HepG2 (cell line): ENCODE results near the gene CLDN24. TPM values are rescaled to one million over a fixed set of nuclear protein-coding genes. Genes with fewer than 3 reads are reported as not detected.
A peak's percentile ranks its signal among the peaks of the same experiment; 100 is the strongest.

ENCODE experiments used
- ATAC-seq: fragments of 200-7000 bp; cut with Tn5 transposase; 3 replicates; pipeline ENCODE4 v1.9.1; 2020; ENCODE audit warnings: mild to moderate bottlenecking, moderate library complexity
- Bru-seq: library from RNA; stranded (reverse); fragments of 400-500 nt; gene quantifications from one replicate; lab custom pipeline; 2021; lab: Mats Ljungman, UMichigan
- BruChase-seq, 2 experiments: library from RNA; stranded (reverse); fragments of 400-500 nt; gene quantifications; one replicate each; lab custom pipeline; 2021; lab: Mats Ljungman, UMichigan
- BruUV-seq: library from RNA; stranded (reverse); fragments of 400-500 nt; replicated peaks from 2 replicates; lab custom pipeline; 2021; lab: Mats Ljungman, UMichigan
- CTCF ChIA-PET: fragments of 300-600 bp; formaldehyde crosslinking; extraction: SDS; loops from one replicate; lab custom pipeline; 2021; ENCODE audit warnings: low total read pairs, inconsistent platforms, low intra/inter-chr PET ratio; lab: Yijun Ruan, JAX
- POLR2A ChIA-PET: fragments of 350-600 bp; sonication (Branson Sonifier 250); formaldehyde crosslinking; loops from one replicate; lab custom pipeline; 2020; ENCODE audit warnings: antibody characterized with exemption, inconsistent platforms; lab: Yijun Ruan, JAX
- DNase-seq: peaks from one replicate; pipeline ENCODE4 v3.0.0-alpha.2; 2015; ENCODE audit warnings: low spot score
- FAIRE-seq: peaks from 3 replicates; lab custom pipeline; 2011; peaks lifted over from hg19 to GRCh38; lab: Jason Lieb, UNC
- H2AFZ ChIP-seq: one replicate; pipeline ENCODE4 v1.6.1; 2011; ENCODE audit warnings: low read length, inconsistent platforms
- H3K27ac ChIP-seq: fragments of 300-600 bp; 3 replicates; pipeline ENCODE4 v1.8.0; 2011; ENCODE audit warnings: mixed run types, mild to moderate bottlenecking, mixed read lengths, low read length, inconsistent platforms; ENCODE audit not compliant: insufficient read depth; ENCODE audit errors: extremely low read length
- H3K27me3 ChIP-seq, 2 experiments: fragments of 200-600 bp in 1 of 2; 2 replicates in 1 of 2; 3 replicates in 1 of 2; pipeline versions ENCODE4 v1.6.0 to v1.8.0; 2011; ENCODE audit warnings: low read length in 2 of 2, mild to moderate bottlenecking in 2 of 2, moderate library complexity in 2 of 2, inconsistent platforms in 1 of 2; ENCODE audit not compliant: insufficient read depth in 2 of 2, control insufficient read depth in 1 of 2
- H3K36me3 ChIP-seq, 2 experiments: fragments of 200-600 bp in 1 of 2; replicated peaks in 1 of 2; 2 replicates in 1 of 2; 3 replicates in 1 of 2; pipeline versions ENCODE4 v1.5.1 to v1.8.0; 2011; ENCODE audit warnings: low read length in 2 of 2, inconsistent platforms in 1 of 2; ENCODE audit not compliant: insufficient read depth in 2 of 2, control insufficient read depth in 1 of 2
- H3K4me1 ChIP-seq: 2 replicates; pipeline ENCODE4 v1.5.1; 2012; ENCODE audit warnings: low read length, inconsistent platforms; ENCODE audit not compliant: insufficient read depth
- H3K4me2 ChIP-seq: 2 replicates; pipeline ENCODE4 v1.6.0; 2011; ENCODE audit warnings: low read depth, low read length, inconsistent platforms
- H3K4me3 ChIP-seq, 3 experiments: fragments of 200-600 bp in 1 of 3; sonication (generic), shearing (Covaris generic) in 1 of 3; replicated peaks in 1 of 3; 2 replicates each; pipeline ENCODE4 v1.5.1; 2011 to 2016; ENCODE audit warnings: low read length in 3 of 3, inconsistent platforms in 2 of 3, low read depth in 2 of 3, mild to moderate bottlenecking in 2 of 3, control low read depth in 1 of 3, mixed read lengths in 1 of 3; ENCODE audit not compliant: insufficient read depth in 1 of 3
- H3K79me2 ChIP-seq: one replicate; pipeline ENCODE4 v1.6.1; 2011; ENCODE audit warnings: low read length, inconsistent platforms; ENCODE audit not compliant: insufficient read depth
- H3K9ac ChIP-seq: 2 replicates; pipeline ENCODE4 v1.6.0; 2011; ENCODE audit warnings: mild to moderate bottlenecking, low read depth, low read length, inconsistent platforms; ENCODE audit not compliant: insufficient read depth
- H3K9me3 ChIP-seq: 2 replicates; pipeline ENCODE4 v1.5.1; 2012; ENCODE audit warnings: mild to moderate bottlenecking, low read length
- H4K20me1 ChIP-seq: 2 replicates; pipeline ENCODE4 v1.6.0; 2011; ENCODE audit warnings: inconsistent platforms, mild to moderate bottlenecking, low read length, moderate library complexity; ENCODE audit not compliant: insufficient read depth
- BCL3 ChIP-seq: sonication (generic); formaldehyde crosslinking; IDR thresholded peaks from 2 replicates; pipeline ENCODE4 v1.5.1; 2020; ENCODE audit warnings: mild to moderate bottlenecking, missing genetic modification reagents, moderate library complexity
- CEBPB ChIP-seq: IDR thresholded peaks from 2 replicates; pipeline ENCODE4 v1.6.1; 2011; ENCODE audit warnings: low read depth, low read length, improper control_type of control experiment, borderline replicate concordance
- HNF4A ChIP-seq: sonication (generic); formaldehyde crosslinking; IDR thresholded peaks from 2 replicates; pipeline ENCODE4 v1.4.0; 2020; ENCODE audit warnings: missing genetic modification reagents
- HNF4G ChIP-seq, 2 experiments: sonication (generic) in 1 of 2; formaldehyde crosslinking in 1 of 2; IDR thresholded peaks; 2 replicates each; pipeline versions ENCODE4 v1.4.0 to v1.6.1; 2011 to 2020; ENCODE audit warnings: borderline replicate concordance in 2 of 2, low read depth in 2 of 2, mild to moderate bottlenecking in 2 of 2, low read length in 1 of 2, missing genetic modification reagents in 1 of 2, moderate library complexity in 1 of 2
- NCOR1 ChIP-seq: fragments of 200-600 bp; sonication (generic); IDR thresholded peaks from 2 replicates; pipeline ENCODE4 v1.7.0; 2017; ENCODE audit warnings: antibody characterized with exemption, low read length, borderline replicate concordance
- ZNF652 ChIP-seq: IDR thresholded peaks from 2 replicates; pipeline ENCODE4 v1.6.1; 2016; ENCODE audit warnings: low read depth, borderline replicate concordance
- ZNF879 ChIP-seq: sonication (generic); formaldehyde crosslinking; IDR thresholded peaks from 2 replicates; pipeline ENCODE4 v1.8.1; 2023; ENCODE audit warnings: missing genetic modification reagents
- WGBS: methylation state at CpG from one replicate; pipeline ENCODE4 v1.1.6; 2017; ENCODE audit warnings: low lambda C conversion rate; 5-methylcytosine and 5-hydroxymethylcytosine counted together
- in situ Hi-C: cut with HindIII; loops from 2 replicates; pipeline ENCODE4 v1.10.0; 2017; ENCODE audit warnings: low pct_unique_long_range_greater_than_20kb; ENCODE audit not compliant: extremely low pct_ligation_motif_present
- intact Hi-C: fragments of 100-400 bp; cut with micrococcal nuclease; formaldehyde crosslinking; loops from one replicate; pipeline ENCODE4 v1.10.0; 2022; ENCODE audit not compliant: unreplicated experiment
- long read RNA-seq, 2 experiments: library from RNA in 1 of 2; library from polyadenylated mRNA in 1 of 2; stranded (forward) in 1 of 2; unstranded in 1 of 2; transcript quantifications; one replicate each; pipeline ENCODE4 v2.0.0, GENCODE V29; 2019 to 2022
- polyA minus RNA-seq, 3 experiments: library from RNA; depleted of rRNA, polyadenylated mRNA; stranded (reverse); fragments of >200 nt; gene quantifications; 2 replicates each; pipeline ENCODE4 v1.2.3, GENCODE V29; 2011; ENCODE audit warnings: low replicate concordance in 1 of 3
- polyA plus RNA-seq, 8 experiments: library from polyadenylated mRNA; depleted of rRNA in 3 of 8; stranded (reverse) in 7 of 8; unstranded in 1 of 8; fragments of >200 nt; fragmentation: Illumina TruSeq in 4 of 8; extraction: Trizol in 4 of 8; gene quantifications; 2 replicates each; pipeline versions ENCODE4 v1.2.1 to v1.2.3, GENCODE V29; 2011 to 2016; ENCODE audit warnings: low read depth in 4 of 8, missing spikeins in 1 of 8, mixed read lengths in 1 of 8; ENCODE audit not compliant: insufficient read depth in 1 of 8
- total RNA-seq, 5 experiments: library from RNA; depleted of rRNA; stranded (reverse); fragments of >200 nt; fragmentation: Illumina TruSeq; extraction: Trizol; gene quantifications; 2 replicates each; pipeline ENCODE4 v1.2.3, GENCODE V29; 2016; ENCODE audit warnings: low read depth in 1 of 5

CLDN24 gene
- total RNA-seq (2016; rRNA removed; fragmentation: Illumina TruSeq; extraction: Trizol) (not detected in 2 replicates), polyA plus RNA-seq (2011; rRNA removed) (not detected in 2 replicates), polyA minus RNA-seq (2011; rRNA and poly(A)+ RNA removed; ENCODE audit: low replicate concordance) (not detected in 2 replicates), Bru-seq, nascent RNA (not detected), BruChase-seq, experiment 1, labeled RNA remaining after a 6-hour chase (not detected), BruChase-seq, experiment 2, labeled RNA remaining after a 2-hour chase (not detected)
- total RNA-seq (2016; cell fraction: cytosol; rRNA removed; fragmentation: Illumina TruSeq; extraction: Trizol; ENCODE audit: low read depth): not detected in 2 replicates
- total RNA-seq (2016; cell fraction: insoluble cytoplasmic fraction; rRNA removed; fragmentation: Illumina TruSeq; extraction: Trizol): not detected in 2 replicates
- total RNA-seq (2016; cell fraction: membrane; rRNA removed; fragmentation: Illumina TruSeq; extraction: Trizol): not detected in 2 replicates
- not detected in 2 replicates for total RNA-seq (2016; cell fraction: nucleus; rRNA removed; fragmentation: Illumina TruSeq; extraction: Trizol)
- not detected in 2 replicates for polyA plus RNA-seq (2011; cell fraction: cytosol; rRNA removed)
- polyA plus RNA-seq (2011; cell fraction: nucleus; rRNA removed): not detected in 2 replicates
- not detected in 2 replicates for polyA plus RNA-seq (2012)
- polyA plus RNA-seq (2016; cell fraction: cytosol; fragmentation: Illumina TruSeq; extraction: Trizol; ENCODE audit: low read depth): not detected in 2 replicates
- not detected in 2 replicates for polyA plus RNA-seq (2016; cell fraction: insoluble cytoplasmic fraction; fragmentation: Illumina TruSeq; extraction: Trizol; ENCODE audit: low read depth)
- not detected in 2 replicates for polyA plus RNA-seq (2016; cell fraction: membrane; fragmentation: Illumina TruSeq; extraction: Trizol; ENCODE audit: low read depth)
- polyA plus RNA-seq (2016; cell fraction: nucleus; fragmentation: Illumina TruSeq; extraction: Trizol; ENCODE audit: insufficient read depth, low read depth): not detected in 2 replicates
- not detected in 2 replicates for polyA minus RNA-seq (2011; cell fraction: cytosol; rRNA and poly(A)+ RNA removed)
- polyA minus RNA-seq (2011; cell fraction: nucleus; rRNA and poly(A)+ RNA removed): not detected in 2 replicates
- long read RNA-seq, experiment 1: 0 reads
- long read RNA-seq, experiment 2: 0 reads

- FAIRE-seq (peak; percentile 63), DNase-seq (peak; percentile 16), ATAC-seq (peak; percentile 17; the same call in 2 of the 3 replicates)
- intact Hi-C loops (no loop called here), in situ Hi-C loops (no loop called here)
- H3K4me1 ChIP-seq: peaks cover 36% of the 10 kb centered on the region
- H3K79me2 ChIP-seq: no peaks in the 10 kb centered on the region
- no peak within 1 kb of the TSS for H3K4me2 ChIP-seq
- 80% methylated on average over 5 of the region's 5 CpGs for WGBS
- ChIA-PET POLR2A (no interaction called here), CTCF (no interaction called here)
- H2AFZ ChIP-seq: no peak within 1 kb of the TSS
- H3K9ac ChIP-seq: no peak within 1 kb of the TSS
- H3K27me3 ChIP-seq: no peaks in the 10 kb centered on the region; a peak in 1 of 5 replicates
- no peaks in the 10 kb centered on the region for H4K20me1 ChIP-seq
- TF ChIP-seq NCOR1: 0 out of 2 replicates have a peak, but pooled peaks have one; percentile 20
- TF ChIP-seq BCL3 (CRISPR knock-in tag): no peak
- peak; percentile 28; the same call in 1 of the 2 replicates for TF ChIP-seq HNF4G (IDR thresholded peaks at IDR 0.05; ENCODE audit: borderline replicate concordance, low read depth, low read length)
- TF ChIP-seq HNF4G (CRISPR knock-in tag; IDR thresholded peaks at IDR 0.05; ENCODE audit: borderline replicate concordance, low read depth): no peak
- 0 out of 2 replicates have a peak, but pooled peaks have one; percentile 15 for TF ChIP-seq ZNF652 (CRISPR knock-in tag)
- 0 out of 2 replicates have a peak, but pooled peaks have one; percentile 23 for TF ChIP-seq HNF4A
- TF ChIP-seq CEBPB: peak; percentile 44; the same call in 1 of the 2 replicates
- TF ChIP-seq ZNF879 (CRISPR knock-in tag): no peak
- no peak within 1 kb of the TSS for H3K27ac ChIP-seq
- no peaks in the 10 kb centered on the region for H3K9me3 ChIP-seq
- no peak within 1 kb of the TSS for H3K4me3 ChIP-seq
- BruUV-seq: TSS peak; percentile 14
- peaks cover 3 to 4% of the 10 kb centered on the region in 2 experiments; a peak in 3 of 5 replicates for H3K36me3 ChIP-seq
These were observed at the start of gene CLDN24 for GRCh38 chr4:183322326-183322725. TSS of gene CLDN24 (minus strand) at chr4:183322426. CDS start at chr4:183322426, 0 bp downstream.
